HCT116 (cell line): ENCODE data around the gene MSTN. TPM values are rescaled to one million over a fixed set of nuclear protein-coding genes. Genes with fewer than 3 reads are reported as not detected.

Source experiments
- ATAC-seq: fragments of 200-7000 bp; cut with Tn5 transposase; 2 replicates; pipeline ENCODE4 v1.9.1; 2020; ENCODE audit warnings: mild to moderate bottlenecking, moderate library complexity
- BruUV-seq: library from RNA; stranded (reverse); fragments of 400-500 nt; replicated peaks from 2 replicates; lab custom pipeline; 2021; lab: Mats Ljungman, UMichigan
- CTCF ChIA-PET: fragments of 300-600 bp; sonication (Branson Sonifier 250); formaldehyde crosslinking; loops from one replicate; lab custom pipeline; 2021; ENCODE audit warnings: antibody characterized with exemption; lab: Charles Lee
- POLR2A ChIA-PET: fragments of 300-600, 350-600 bp; sonication (Branson Sonifier 250); formaldehyde crosslinking; loops from one replicate; lab custom pipeline; 2021; ENCODE audit warnings: antibody characterized with exemption; lab: Charles Lee
- RAD21 ChIA-PET, 2 experiments: fragments of 300-600 bp; sonication (Branson Sonifier 250); formaldehyde crosslinking; loops; one replicate each; lab custom pipeline; 2023; ENCODE audit warnings: low total read pairs in 2 of 2; ENCODE audit not compliant: uncharacterized antibody in 2 of 2, unreplicated experiment in 2 of 2, low non-redundant PET in 1 of 2; lab: Charles Lee
- DNase-seq: peaks from one replicate; pipeline ENCODE4 v3.0.0-alpha.2; 2010; ENCODE audit warnings: low read depth, low spot score
- H2AFZ ChIP-seq: fragments of 200-600 bp; shearing (Covaris generic), sonication (generic); 2 replicates; pipeline ENCODE4 v1.6.1; 2017; ENCODE audit warnings: low read depth, mixed run types, mixed read lengths, antibody characterized with exemption, low read length; ENCODE audit not compliant: poor library complexity, severe bottlenecking
- H3K27ac ChIP-seq: 2 replicates; pipeline ENCODE4 v1.5.1; 2012; ENCODE audit warnings: low read depth, low read length
- H3K27me3 ChIP-seq: fragments of 200-600 bp; sonication (generic); 2 replicates; pipeline ENCODE4 v1.6.1; 2016; ENCODE audit warnings: mixed run types, low read length, mixed read lengths; ENCODE audit not compliant: insufficient read depth
- H3K36me3 ChIP-seq, 2 experiments: fragments of 200-500 bp in 1 of 2; fragments of 200-600 bp in 1 of 2; sonication (Bioruptor generic) in 1 of 2; sonication (generic) in 1 of 2; 2 replicates each; pipeline versions ENCODE4 v1.5.1 to v1.6.1; 2014 to 2016; ENCODE audit warnings: low read length in 2 of 2, inconsistent platforms in 1 of 2, mixed read lengths in 1 of 2, mixed run types in 1 of 2; ENCODE audit not compliant: insufficient read depth in 2 of 2, control insufficient read depth in 1 of 2
- H3K4me1 ChIP-seq, 2 experiments: fragments of 200-600 bp in 1 of 2; sonication (generic) in 1 of 2; 2 replicates each; pipeline versions ENCODE4 v1.5.1 to v1.6.1; 2012 to 2017; ENCODE audit warnings: low read length in 2 of 2, inconsistent platforms in 1 of 2, mild to moderate bottlenecking in 1 of 2, mixed read lengths in 1 of 2, mixed run types in 1 of 2, moderate library complexity in 1 of 2; ENCODE audit not compliant: insufficient read depth in 2 of 2, control insufficient read depth in 1 of 2
- H3K4me2 ChIP-seq: fragments of 200-600 bp; sonication (generic); 2 replicates; pipeline ENCODE4 v1.6.1; 2017; ENCODE audit warnings: mixed run types, low read length, mixed read lengths
- H3K4me3 ChIP-seq, 2 experiments: fragments of 200-600 bp in 1 of 2; sonication (generic) in 1 of 2; replicated peaks in 1 of 2; 2 replicates each; pipeline ENCODE4 v1.5.1; 2011 to 2016; ENCODE audit warnings: low read length in 2 of 2, control low read depth in 1 of 2, low read depth in 1 of 2, mild to moderate bottlenecking in 1 of 2, mixed read lengths in 1 of 2, mixed run types in 1 of 2
- H3K79me2 ChIP-seq: fragments of 200-600 bp; sonication (generic); 2 replicates; pipeline ENCODE4 v1.6.1; 2017; ENCODE audit warnings: mild to moderate bottlenecking, mixed run types, low read length, moderate library complexity, mixed read lengths; ENCODE audit not compliant: insufficient read depth
- H3K9ac ChIP-seq: fragments of 200-600 bp; sonication (generic); 2 replicates; pipeline ENCODE4 v1.6.1; 2016; ENCODE audit warnings: low read length, mixed read lengths
- H3K9me2 ChIP-seq: fragments of 200-600 bp; sonication (generic), shearing (Covaris generic); 2 replicates; pipeline ENCODE4 v1.6.1; 2017; ENCODE audit warnings: mixed run types, mild to moderate bottlenecking, moderate library complexity; ENCODE audit not compliant: insufficient read depth
- H3K9me3 ChIP-seq, 2 experiments: fragments of 200-500 bp in 1 of 2; fragments of 200-600 bp in 1 of 2; sonication (Bioruptor generic) in 1 of 2; sonication (generic) in 1 of 2; 2 replicates each; pipeline ENCODE4 v1.6.1; 2014 to 2017; ENCODE audit warnings: low read length in 2 of 2, mixed read lengths in 2 of 2, inconsistent platforms in 1 of 2, low read depth in 1 of 2, mild to moderate bottlenecking in 1 of 2, mixed run types in 1 of 2, moderate library complexity in 1 of 2; ENCODE audit not compliant: control insufficient read depth in 1 of 2, insufficient read depth in 1 of 2
- H4K20me1 ChIP-seq: fragments of 200-600 bp; sonication (generic), shearing (Covaris generic); 2 replicates; pipeline ENCODE4 v1.6.1; 2017; ENCODE audit warnings: mixed run types, mild to moderate bottlenecking, moderate library complexity; ENCODE audit not compliant: insufficient read depth
- ATF3 ChIP-seq: IDR thresholded peaks from 2 replicates; pipeline ENCODE4 v1.6.1; 2012
- CBX3 ChIP-seq: IDR thresholded peaks from 2 replicates; pipeline ENCODE4 v1.6.1; 2012; ENCODE audit warnings: low read depth
- CEBPB ChIP-seq: IDR thresholded peaks from 2 replicates; pipeline ENCODE4 v1.6.1; 2012; ENCODE audit warnings: low read depth
- CTCF ChIP-seq, 3 experiments: fragments of 200-600 bp in 1 of 3; sonication (generic) in 1 of 3; IDR thresholded peaks in 2 of 3; conservative IDR thresholded peaks in 1 of 3; 2 replicates each; pipeline ENCODE4 v1.5.1; 2012 to 2017; ENCODE audit warnings: low read depth in 2 of 3, low read length in 2 of 3, antibody characterized with exemption in 1 of 3, borderline replicate concordance in 1 of 3, control low read depth in 1 of 3, mild to moderate bottlenecking in 1 of 3, mixed read lengths in 1 of 3, mixed run types in 1 of 3, moderate library complexity in 1 of 3; ENCODE audit not compliant: insufficient read depth in 1 of 3
- EGR1 ChIP-seq: IDR thresholded peaks from 2 replicates; pipeline ENCODE4 v1.6.1; 2012; ENCODE audit warnings: low read depth
- ELF1 ChIP-seq: IDR thresholded peaks from 2 replicates; pipeline ENCODE4 v1.6.1; 2012; ENCODE audit warnings: low read depth, borderline replicate concordance
- EZH2 ChIP-seq: fragments of 200-600 bp; sonication (generic); IDR thresholded peaks from 2 replicates; pipeline ENCODE4 v1.6.1; 2017; ENCODE audit warnings: antibody characterized with exemption, mixed run types
- EZH2phosphoT487 ChIP-seq: fragments of 200-600 bp; IDR thresholded peaks from 2 replicates; pipeline ENCODE4 v1.6.1; 2018; ENCODE audit warnings: antibody characterized with exemption, borderline replicate concordance
- FOSL1 ChIP-seq: IDR thresholded peaks from 2 replicates; pipeline ENCODE4 v1.6.1; 2012; ENCODE audit warnings: low read depth
- JUND ChIP-seq: IDR thresholded peaks from 2 replicates; pipeline ENCODE4 v1.6.1; 2012
- POLR2AphosphoS5 ChIP-seq: IDR thresholded peaks from 2 replicates; pipeline ENCODE4 v1.6.1; 2011; ENCODE audit warnings: mild to moderate bottlenecking, low read depth, low read length, moderate library complexity
- RAD21 ChIP-seq: IDR thresholded peaks from 2 replicates; pipeline ENCODE4 v1.6.1; 2012; ENCODE audit warnings: low read depth, mild to moderate bottlenecking
- SIN3A ChIP-seq: IDR thresholded peaks from 2 replicates; pipeline ENCODE4 v1.6.1; 2012; ENCODE audit warnings: low read depth
- SP1 ChIP-seq: IDR thresholded peaks from 2 replicates; pipeline ENCODE4 v1.6.1; 2012; ENCODE audit warnings: low read depth
- SRF ChIP-seq: IDR thresholded peaks from 2 replicates; pipeline ENCODE4 v1.6.1; 2012; ENCODE audit warnings: low read depth
- TCF7L2 ChIP-seq: IDR thresholded peaks from 2 replicates; pipeline ENCODE4 v1.7.0; 2011; ENCODE audit warnings: borderline replicate concordance, inconsistent platforms; ENCODE audit not compliant: insufficient read depth, insufficient read length; ENCODE audit errors: extremely low read depth
- YY1 ChIP-seq: IDR thresholded peaks from 2 replicates; pipeline ENCODE4 v1.6.1; 2011; ENCODE audit warnings: low read length, low read depth, moderate library complexity, mild to moderate bottlenecking; ENCODE audit not compliant: insufficient replicate concordance; ENCODE audit errors: extremely low read depth
- ZBTB33 ChIP-seq: IDR thresholded peaks from 2 replicates; pipeline ENCODE4 v1.6.1; 2011; ENCODE audit warnings: mild to moderate bottlenecking, low read length, moderate library complexity; ENCODE audit not compliant: insufficient replicate concordance; ENCODE audit errors: extremely low read depth
- ZFX ChIP-seq: fragments of 450-650 bp; IDR thresholded peaks from 2 replicates; pipeline ENCODE4 v1.6.1; 2017
- ZNF274 ChIP-seq: fragments of 200-500 bp; sonication (Bioruptor generic); IDR thresholded peaks from 2 replicates; pipeline ENCODE4 v1.6.1; 2014; ENCODE audit warnings: mild to moderate bottlenecking, low read depth, low read length, inconsistent platforms
- intact Hi-C: fragments of 100-400 bp; cut with micrococcal nuclease; formaldehyde crosslinking; loops from 2 replicates; pipeline ENCODE4 v1.10.0; 2022
- total RNA-seq: library from RNA; stranded (reverse); gene quantifications from one replicate; pipeline ENCODE4 v1.2.1, GENCODE V29; 2021; ENCODE audit not compliant: unreplicated experiment

MSTN gene
- total RNA-seq, 1 experiment from 2014 or later: 0.12 TPM

GRCh38 chr2:190052307-190052706 lies 10.2 kb downstream of the MSTN start:
- ChIA-PET CTCF (no interaction called here), RAD21 (no interaction called here), POLR2A (no interaction called here)
- H3K4me1 ChIP-seq: no peaks in the 10 kb centered on the region
- no peaks in the 10 kb centered on the region for H3K79me2 ChIP-seq
- no peak overlapping the region for H3K4me3 ChIP-seq
- no peak overlapping the region for H3K4me2 ChIP-seq
- no peaks in the 10 kb centered on the region for H4K20me1 ChIP-seq
- DNase-seq (no peak), ATAC-seq (no peak)
- no TSS peak for BruUV-seq
- intact Hi-C loops: no loop called here
- no peaks in the 10 kb centered on the region for H3K27me3 ChIP-seq
- H3K36me3 ChIP-seq: no peaks in the 10 kb centered on the region
- H2AFZ ChIP-seq: no peak overlapping the region
- no peak overlapping the region for H3K9ac ChIP-seq
- H3K27ac ChIP-seq: no peak overlapping the region
- no peaks in the 10 kb centered on the region for H3K9me3 ChIP-seq
- TF ChIP-seq EGR1: no peak
- TF ChIP-seq POLR2AphosphoS5: no peak
- no peak for TF ChIP-seq FOSL1
- no peak for TF ChIP-seq CEBPB
- TF ChIP-seq JUND: no peak
- TF ChIP-seq YY1: no peak
- TF ChIP-seq RAD21: no peak
- TF ChIP-seq ELF1: no peak
- TF ChIP-seq ZFX: no peak
- TF ChIP-seq EZH2phosphoT487: no peak
- TF ChIP-seq CBX3: no peak
- TF ChIP-seq EZH2: no peak
- TF ChIP-seq CTCF (IDR thresholded peaks at IDR 0.05 in 2 of 3, conservative IDR thresholded peaks at IDR 0.05 in 1 of 3; ENCODE audit: borderline replicate concordance in 1 of 3, insufficient read depth in 1 of 3, low read depth in 2 of 3, low read length in 2 of 3): no peak
- no peak for TF ChIP-seq ATF3
- no peak for TF ChIP-seq SRF
- no peak for TF ChIP-seq TCF7L2
- no peak for TF ChIP-seq ZNF274
- no peak for TF ChIP-seq SP1
- no peak for TF ChIP-seq ZBTB33
- no peak for TF ChIP-seq SIN3A
- H3K9me2 ChIP-seq: no peaks in the 10 kb centered on the region
